ENCODE results near the gene SYS1.
A peak's percentile ranks its signal among the peaks of the same experiment; 100 is the strongest.

SYS1 gene

GRCh38 chr20:45362804-45363610 lies at the start of gene SYS1:
SYS1 (plus strand) TSS chr20:45363156; CDS start chr20:45363532, 376 bp downstream.
- DNase-seq, result peak; percentile 99

- DNase-seq, result no peak
Measured at GRCh38 chr20:45313943-45314342, 49.0 kb upstream of the SYS1 start.

- DNase-seq, result no peak
Measured at GRCh38 chr20:45315672-45316071, 47.3 kb upstream of the SYS1 start.

- no peak for DNase-seq
Measured at GRCh38 chr20:45316150-45317080, 46.5 kb upstream of the SYS1 start.

- DNase-seq, result no peak
Measured at GRCh38 chr20:45317826-45318225, 45.1 kb upstream of the SYS1 start.

GRCh38 chr20:45318386-45318939 lies 44.5 kb upstream of the SYS1 start:
- DNase-seq, result no peak

- no peak for DNase-seq
Measured at GRCh38 chr20:45318948-45319347, 44.0 kb upstream of the SYS1 start.

GRCh38 chr20:45320948-45321595 lies 41.9 kb upstream of the SYS1 start:
- DNase-seq, result no peak

GRCh38 chr20:45322952-45323383 lies 40.0 kb upstream of the SYS1 start:
- peak; percentile 70 for DNase-seq

- DNase-seq, result no peak
Measured at GRCh38 chr20:45323731-45324130, 39.2 kb upstream of the SYS1 start.

GRCh38 chr20:45325371-45325770 lies 37.6 kb upstream of the SYS1 start:
- peak; percentile 75 for DNase-seq

- DNase-seq, result no peak
Measured at GRCh38 chr20:45328451-45328850, 34.5 kb upstream of the SYS1 start.

- no peak for DNase-seq
Measured at GRCh38 chr20:45329497-45330319, 33.2 kb upstream of the SYS1 start.

- DNase-seq, result no peak
Measured at GRCh38 chr20:45330476-45330875, 32.5 kb upstream of the SYS1 start.

GRCh38 chr20:45336530-45337366 lies 26.2 kb upstream of the SYS1 start:
- DNase-seq, result peak; percentile 97

- DNase-seq, result peak; percentile 96
Measured at GRCh38 chr20:45337367-45338120, 25.4 kb upstream of the SYS1 start.

GRCh38 chr20:45338121-45339030 lies 24.6 kb upstream of the SYS1 start:
- DNase-seq, result no peak

- DNase-seq, result no peak
Measured at GRCh38 chr20:45339084-45339483, 23.9 kb upstream of the SYS1 start.

- no peak for DNase-seq
Measured at GRCh38 chr20:45339799-45340198, 23.2 kb upstream of the SYS1 start.

Measured in islet precursor cell (in vitro differentiated cells).